ENCODE data around the gene ZBTB6.
A peak's percentile ranks its signal among the peaks of the same experiment; 100 is the strongest.

Gene ZBTB6

GRCh38 chr9:122866079-122866478 is 47.0 kb downstream of the ZBTB6 start:
- Histone ChIP-seq H3K9me3 (no peaks in the 10 kb centered on the region), H3K27ac (peak overlapping the region; percentile 26), H3K36me3 (peaks cover 38% of the 10 kb centered on the region), H3K27me3 (no peaks in the 10 kb centered on the region), H3K4me3 (ENCODE audit: low read depth in 1 of 2, low read length in 1 of 2) (no peak overlapping the region), H3K4me1 (ENCODE audit: control insufficient read depth in 1 of 2, insufficient read depth in 1 of 2, low read depth in 1 of 2, low read length in 1 of 2) (no peaks in the 10 kb centered on the region)
- no peak for TF ChIP-seq CTCF (IDR thresholded peaks at IDR 0.05)

DNA sequence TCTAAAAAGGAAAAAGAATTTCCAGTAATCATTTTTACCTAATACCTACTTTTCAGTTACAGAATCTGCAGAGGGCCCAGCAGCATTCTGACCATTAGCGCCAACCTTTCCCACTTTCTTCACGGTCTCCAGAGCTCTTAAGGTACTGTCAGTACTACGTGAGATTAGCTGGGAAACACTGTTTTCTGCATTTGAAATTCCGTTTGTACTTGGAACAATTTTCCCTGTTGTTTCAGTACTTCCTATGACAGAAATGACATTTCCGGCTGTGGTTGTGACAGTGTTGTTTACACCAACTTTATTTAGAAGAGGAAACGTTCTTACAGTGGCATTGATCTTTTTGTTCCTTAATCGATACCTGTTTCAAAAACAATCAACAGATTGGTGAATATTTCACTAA is 47.8 kb downstream of the ZBTB6 start:
- TF ChIP-seq CTCF (IDR thresholded peaks at IDR 0.05) = no peak
- Histone ChIP-seq H3K36me3 (peaks cover 42% of the 10 kb centered on the region), H3K27me3 (no peaks in the 10 kb centered on the region), H3K4me1 (ENCODE audit: control insufficient read depth in 1 of 2, insufficient read depth in 1 of 2, low read depth in 1 of 2, low read length in 1 of 2) (no peaks in the 10 kb centered on the region), H3K27ac (peak overlapping the region; percentile 26), H3K4me3 (ENCODE audit: low read depth in 1 of 2, low read length in 1 of 2) (no peak overlapping the region), H3K9me3 (no peaks in the 10 kb centered on the region)

GRCh38 chr9:122863407-122863806 is 49.7 kb downstream of the ZBTB6 start:
- Histone ChIP-seq H3K36me3 (peaks cover 43% of the 10 kb centered on the region), H3K27me3 (no peaks in the 10 kb centered on the region), H3K4me3 (ENCODE audit: low read depth in 1 of 2, low read length in 1 of 2) (no peak overlapping the region), H3K27ac (no peak overlapping the region), H3K9me3 (no peaks in the 10 kb centered on the region), H3K4me1 (ENCODE audit: control insufficient read depth in 1 of 2, insufficient read depth in 1 of 2, low read depth in 1 of 2, low read length in 1 of 2) (no peaks in the 10 kb centered on the region)
- TF ChIP-seq CTCF (IDR thresholded peaks at IDR 0.05) = no peak

- Histone ChIP-seq H3K27ac (no peak overlapping the region), H3K27me3 (no peaks in the 10 kb centered on the region), H3K36me3 (peaks cover 70% of the 10 kb centered on the region), H3K4me3 (ENCODE audit: low read depth in 1 of 2, low read length in 1 of 2) (no peak overlapping the region), H3K9me3 (no peaks in the 10 kb centered on the region), H3K4me1 (ENCODE audit: control insufficient read depth in 1 of 2, insufficient read depth in 1 of 2, low read depth in 1 of 2, low read length in 1 of 2) (no peaks in the 10 kb centered on the region)
- TF ChIP-seq CTCF (IDR thresholded peaks at IDR 0.05) = no peak
These were observed 52.6 kb downstream of the ZBTB6 start for GRCh38 chr9:122860319-122861142.

Measured in neutrophil (primary cell).